Measurements from ENCODE around the gene MMP20.

Gene MMP20

GRCh38 chr11:102587722-102588121 lies 37.4 kb downstream of the MMP20 start:
- H3K4me3 ChIP-seq, result no peak overlapping the region
- DNase-seq (ENCODE audit: low spot score), result no peak
- no peak overlapping the region for H3K27ac ChIP-seq
- no peak for TF ChIP-seq CTCF (IDR thresholded peaks at IDR 0.05)

- TF ChIP-seq CTCF (IDR thresholded peaks at IDR 0.05), result no peak
Measured at GRCh38 chr11:102583141-102583873, 41.8 kb downstream of the MMP20 start.

GRCh38 chr11:102582140-102582539 lies 43.0 kb downstream of the MMP20 start:
- Histone ChIP-seq H3K4me3 (no peak overlapping the region), H3K27ac (no peak overlapping the region)
- no peak for DNase-seq (ENCODE audit: low spot score)
- TF ChIP-seq CTCF (IDR thresholded peaks at IDR 0.05), result no peak

More at GRCh38 chr11:102583141-102583873, 41.8 kb downstream of the MMP20 start:
- Histone ChIP-seq H3K4me3 (no peak overlapping the region), H3K27ac (no peak overlapping the region)
- no peak for DNase-seq (ENCODE audit: low spot score)

GRCh38 chr11:102581066-102581465 lies 44.1 kb downstream of the MMP20 start:
- no peak for DNase-seq (ENCODE audit: low spot score)
- TF ChIP-seq CTCF (IDR thresholded peaks at IDR 0.05), result no peak
- no peak overlapping the region for H3K27ac ChIP-seq

GRCh38 chr11:102580185-102580951 lies 44.8 kb downstream of the MMP20 start:
- no peak for DNase-seq (ENCODE audit: low spot score)
- H3K4me3 ChIP-seq, result no peak overlapping the region
- no peak for TF ChIP-seq CTCF (IDR thresholded peaks at IDR 0.05)
- H3K27ac ChIP-seq, result no peak overlapping the region

More at GRCh38 chr11:102581066-102581465, 44.1 kb downstream of the MMP20 start:
- no peak overlapping the region for H3K4me3 ChIP-seq

- no peak for DNase-seq (ENCODE audit: low spot score)
- no peak for TF ChIP-seq CTCF (IDR thresholded peaks at IDR 0.05)
- no peak overlapping the region for H3K27ac ChIP-seq
- no peak overlapping the region for H3K4me3 ChIP-seq
Measured at GRCh38 chr11:102577723-102578122, 47.4 kb downstream of the MMP20 start.
